Peyer's patch (tissue), 4 donors: ENCODE results near the gene PCBD2.

Experiments
- CTCF ChIP-seq, 6 experiments: fragments of 450-650 bp in 4 of 6; fragments of 200-600 bp in 2 of 6; sonication (generic) in 1 of 6; IDR thresholded peaks; one replicate each; pipeline ENCODE4 v1.5.1; 2017 to 2019; ENCODE audit warnings: antibody characterized with exemption in 6 of 6, mild to moderate bottlenecking in 3 of 6, moderate library complexity in 1 of 6
- POLR2A ChIP-seq, 2 donors: fragments of 450-650 bp; IDR thresholded peaks; one replicate each; pipeline ENCODE4 v1.5.1; 2017; ENCODE audit warnings: antibody characterized with exemption in 2 of 2, mild to moderate bottlenecking in 2 of 2, moderate library complexity in 2 of 2

- no peak for TF ChIP-seq CTCF (IDR thresholded peaks at IDR 0.05)
- TF ChIP-seq POLR2A (IDR thresholded peaks at IDR 0.05), result no peak
These were observed 13.9 kb downstream of the PCBD2 start for GRCh38 chr5:134918861-134919260.
